ENCODE data around the gene KRT2. TPM values are rescaled to one million over a fixed set of nuclear protein-coding genes. Genes with fewer than 3 reads are reported as not detected.

The KRT2 gene
- total RNA-seq, 1 donor from 2014 or later, result not detected

GRCh38 chr12:52631676-52632459 lies 20.1 kb downstream of the KRT2 start:
- Mint-ChIP-seq H3K4me3 (no peak overlapping the region), H3K4me1 (no peaks in the 10 kb centered on the region), H3K27ac (no peak overlapping the region), H3K27me3 (peaks cover 11% of the 10 kb centered on the region), H3K36me3 (ENCODE audit: low read depth) (no peaks in the 10 kb centered on the region), H3K9me3 (no peaks in the 10 kb centered on the region)
- ChIA-PET POLR2A (no interaction called here), CTCF (no interaction called here)
- DNase-seq (no peak), ATAC-seq (ENCODE audit: low read depth) (no peak)
- TF ChIP-seq CTCF (IDR thresholded peaks at IDR 0.05), result no peak
- intact Hi-C loops (cut with micrococcal nuclease), result no loop called here

GRCh38 chr12:52631264-52631663 lies 20.7 kb downstream of the KRT2 start:
- CTCF ChIA-PET, result no interaction called here
- no peak for DNase-seq
- no peak overlapping the region for H3K27ac Mint-ChIP-seq

GRCh38 chr12:52630599-52631200 lies 21.3 kb downstream of the KRT2 start:
- Mint-ChIP-seq H3K9me3 (no peaks in the 10 kb centered on the region), H3K27ac (no peak overlapping the region), H3K27me3 (peaks cover 8% of the 10 kb centered on the region), H3K36me3 (ENCODE audit: low read depth) (no peaks in the 10 kb centered on the region), H3K4me3 (no peak overlapping the region), H3K4me1 (no peaks in the 10 kb centered on the region)
- intact Hi-C loops (cut with micrococcal nuclease), result no loop called here
- ChIA-PET CTCF (no interaction called here), POLR2A (no interaction called here)
- DNase-seq (no peak), ATAC-seq (ENCODE audit: low read depth) (no peak)
- TF ChIP-seq CTCF (IDR thresholded peaks at IDR 0.05), result no peak

More at GRCh38 chr12:52631264-52631663, 20.7 kb downstream of the KRT2 start:
- no peak for TF ChIP-seq CTCF (IDR thresholded peaks at IDR 0.05)
- Mint-ChIP-seq H3K4me3 (no peak overlapping the region), H3K4me1 (no peaks in the 10 kb centered on the region), H3K9me3 (no peaks in the 10 kb centered on the region), H3K36me3 (ENCODE audit: low read depth) (no peaks in the 10 kb centered on the region), H3K27me3 (peaks cover 8% of the 10 kb centered on the region)
- POLR2A ChIA-PET, result no interaction called here
- intact Hi-C loops (cut with micrococcal nuclease), result no loop called here
- ATAC-seq (ENCODE audit: low read depth), result no peak

- no peak for ATAC-seq (ENCODE audit: low read depth)
- H3K27ac Mint-ChIP-seq, result no peak overlapping the region
- no peak overlapping the region for H3K4me3 Mint-ChIP-seq
- CTCF ChIA-PET, result no interaction called here
- intact Hi-C loops (cut with micrococcal nuclease), result no loop called here
- H3K36me3 Mint-ChIP-seq (ENCODE audit: low read depth), result no peaks in the 10 kb centered on the region
- peaks cover 11% of the 10 kb centered on the region for H3K27me3 Mint-ChIP-seq
- no peak for DNase-seq
- H3K9me3 Mint-ChIP-seq, result no peaks in the 10 kb centered on the region
- TF ChIP-seq CTCF (IDR thresholded peaks at IDR 0.05), result no peak
- no peaks in the 10 kb centered on the region for H3K4me1 Mint-ChIP-seq
- POLR2A ChIA-PET, result no interaction called here
Observed at GRCh38 chr12:52630008-52630500, 22.0 kb downstream of the KRT2 start.

GRCh38 chr12:52629281-52630007 lies 22.6 kb downstream of the KRT2 start:
- ATAC-seq (ENCODE audit: low read depth) (no peak), DNase-seq (no peak)
- Mint-ChIP-seq H3K36me3 (ENCODE audit: low read depth) (no peaks in the 10 kb centered on the region), H3K4me1 (no peaks in the 10 kb centered on the region), H3K9me3 (no peaks in the 10 kb centered on the region), H3K4me3 (no peak overlapping the region), H3K27me3 (peaks cover 16% of the 10 kb centered on the region), H3K27ac (no peak overlapping the region)
- intact Hi-C loops (cut with micrococcal nuclease), result no loop called here
- ChIA-PET POLR2A (no interaction called here), CTCF (no interaction called here)
- no peak for TF ChIP-seq CTCF (IDR thresholded peaks at IDR 0.05)

Measured in activated B cell treated with CpG ODN at 0.5 μM for 24 hours (primary cell).